ENCODE data around the gene GALNT15. TPM values are rescaled to one million over a fixed set of nuclear protein-coding genes. Genes with fewer than 3 reads are reported as not detected.

The GALNT15 gene
- total RNA-seq: 0.07 TPM in 1 of 2 replicates, not detected in the other

DNA sequence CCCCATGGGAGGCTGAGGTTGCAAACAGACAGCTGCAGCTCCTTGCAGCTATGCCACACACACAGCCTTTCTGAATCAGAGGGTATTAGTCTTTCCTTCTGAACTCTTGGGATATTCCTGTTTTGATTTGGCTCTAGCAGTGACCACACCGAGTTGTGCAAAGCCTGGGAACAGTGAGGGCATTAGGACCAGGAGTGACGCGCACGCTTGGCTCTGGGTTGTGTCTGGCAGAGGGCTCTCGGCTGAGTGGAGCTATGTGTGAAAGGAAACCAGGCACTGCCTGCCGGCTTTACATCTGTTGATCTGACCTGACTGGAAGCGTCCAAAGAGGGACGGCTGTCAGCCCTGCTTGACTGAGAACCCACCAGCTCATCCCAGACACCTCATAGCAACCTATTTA lies at the start of gene GALNT15:
Gene GALNT15 (plus strand): TSS at position 292 of the 400 bp plus-strand sequence. CDS start 472 bp downstream, outside the sequence.
- Mint-ChIP-seq H3K4me1 (ENCODE audit: low read depth) (peaks cover 3% of the 10 kb centered on the region), H3K4me3 (ENCODE audit: low read depth) (no peak within 1 kb of the TSS), H3K36me3 (ENCODE audit: low read depth) (no peaks in the 10 kb centered on the region), H3K27me3 (ENCODE audit: low read depth) (peaks cover 23% of the 10 kb centered on the region), H3K27ac (no peak within 1 kb of the TSS), H3K9me3 (no peaks in the 10 kb centered on the region)
- intact Hi-C loops (cut with micrococcal nuclease): no loop called here
- DNase-seq (ENCODE audit: low spot score): no peak

DNA sequence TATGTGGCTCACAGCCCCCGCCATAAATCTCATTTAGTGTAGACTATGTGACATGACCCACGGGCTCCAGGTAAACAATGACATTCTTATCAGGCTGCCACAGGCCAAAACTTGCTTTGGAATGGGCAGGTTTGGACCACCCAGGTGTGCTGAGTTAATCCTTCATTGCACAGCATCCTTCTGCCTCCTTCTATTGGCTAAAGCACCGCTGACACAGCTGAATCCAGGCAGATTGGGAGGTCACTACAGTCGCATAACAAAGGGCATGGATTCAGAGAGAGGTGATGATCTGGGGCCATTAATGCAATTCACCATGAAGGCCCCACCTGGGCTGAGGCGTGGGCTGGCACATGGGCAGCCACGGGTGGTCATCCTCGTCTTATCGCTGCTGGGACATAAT lies 47.8 kb upstream of the GALNT15 start:
- no peaks in the 10 kb centered on the region for H3K27me3 Mint-ChIP-seq (ENCODE audit: low read depth)

GRCh38 chr3:16127249-16127648 lies 47.2 kb upstream of the GALNT15 start:
- intact Hi-C loops (cut with micrococcal nuclease): no loop called here
- Mint-ChIP-seq H3K36me3 (ENCODE audit: low read depth) (no peaks in the 10 kb centered on the region), H3K27ac (no peak overlapping the region), H3K9me3 (no peaks in the 10 kb centered on the region), H3K27me3 (ENCODE audit: low read depth) (no peaks in the 10 kb centered on the region), H3K4me3 (ENCODE audit: low read depth) (no peak overlapping the region), H3K4me1 (ENCODE audit: low read depth) (no peaks in the 10 kb centered on the region)
- no peak for DNase-seq (ENCODE audit: low spot score)

More for the DNA sequence above, 47.8 kb upstream of the GALNT15 start:
- no peak overlapping the region for H3K4me3 Mint-ChIP-seq (ENCODE audit: low read depth)
- intact Hi-C loops (cut with micrococcal nuclease): no loop called here
- no peaks in the 10 kb centered on the region for H3K9me3 Mint-ChIP-seq
- no peak for DNase-seq (ENCODE audit: low spot score)
- no peak overlapping the region for H3K27ac Mint-ChIP-seq
- no peaks in the 10 kb centered on the region for H3K36me3 Mint-ChIP-seq (ENCODE audit: low read depth)
- no peaks in the 10 kb centered on the region for H3K4me1 Mint-ChIP-seq (ENCODE audit: low read depth)

- peaks cover 2% of the 10 kb centered on the region for H3K27me3 Mint-ChIP-seq (ENCODE audit: low read depth)
- no peaks in the 10 kb centered on the region for H3K4me1 Mint-ChIP-seq (ENCODE audit: low read depth)
- no peak overlapping the region for H3K4me3 Mint-ChIP-seq (ENCODE audit: low read depth)
- DNase-seq (ENCODE audit: low spot score): no peak
- intact Hi-C loops (cut with micrococcal nuclease): no loop called here
- no peak overlapping the region for H3K27ac Mint-ChIP-seq
- H3K36me3 Mint-ChIP-seq (ENCODE audit: low read depth): no peaks in the 10 kb centered on the region
- no peaks in the 10 kb centered on the region for H3K9me3 Mint-ChIP-seq
Observed at GRCh38 chr3:16130066-16130465, 44.4 kb upstream of the GALNT15 start.

DNA sequence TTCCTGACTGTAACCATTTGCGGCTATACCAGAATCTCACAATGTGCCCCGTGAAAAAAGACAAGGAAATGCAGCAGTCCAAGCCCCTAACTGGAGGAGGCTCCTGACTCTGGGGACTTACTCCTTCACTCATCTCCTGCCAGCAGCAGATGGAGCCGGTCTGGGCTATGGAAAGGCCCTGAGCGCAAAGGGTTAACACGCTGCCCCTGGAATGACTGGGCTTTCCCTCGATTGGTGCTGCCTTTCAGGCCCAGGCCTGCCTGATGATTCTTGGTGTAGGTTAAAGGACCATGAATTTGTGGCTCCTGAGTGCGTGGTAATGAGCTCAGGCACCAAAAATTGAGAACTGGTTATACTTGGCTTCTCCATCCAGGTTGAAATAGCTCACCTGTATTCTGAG lies 42.3 kb upstream of the GALNT15 start:
- Mint-ChIP-seq H3K4me1 (ENCODE audit: low read depth) (no peaks in the 10 kb centered on the region), H3K27ac (no peak overlapping the region), H3K4me3 (ENCODE audit: low read depth) (no peak overlapping the region), H3K9me3 (no peaks in the 10 kb centered on the region), H3K36me3 (ENCODE audit: low read depth) (no peaks in the 10 kb centered on the region), H3K27me3 (ENCODE audit: low read depth) (peaks cover 2% of the 10 kb centered on the region)
- no peak for DNase-seq (ENCODE audit: low spot score)
- intact Hi-C loops (cut with micrococcal nuclease): no loop called here

DNA sequence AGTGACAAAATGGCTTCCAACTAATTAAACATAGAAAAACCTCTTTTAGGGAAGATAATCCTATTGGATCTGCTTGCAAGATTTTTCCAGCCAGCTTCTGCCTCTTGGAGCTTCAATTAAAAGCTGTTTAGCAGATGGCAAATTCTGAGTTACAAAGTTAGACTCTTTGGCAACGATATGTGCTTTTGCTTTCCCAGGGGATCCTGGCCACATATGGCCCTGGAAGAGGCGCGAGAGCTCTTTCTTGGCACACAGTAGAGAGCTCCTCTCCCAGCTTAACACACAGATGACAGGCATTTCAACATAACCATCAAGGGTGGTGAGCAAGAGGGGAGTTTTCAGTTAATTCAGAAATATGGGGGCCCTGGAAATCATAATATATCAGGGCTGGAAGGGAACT lies 41.6 kb upstream of the GALNT15 start:
- Mint-ChIP-seq H3K27ac (no peak overlapping the region), H3K27me3 (ENCODE audit: low read depth) (peaks cover 2% of the 10 kb centered on the region), H3K9me3 (no peaks in the 10 kb centered on the region), H3K4me3 (ENCODE audit: low read depth) (no peak overlapping the region), H3K36me3 (ENCODE audit: low read depth) (no peaks in the 10 kb centered on the region), H3K4me1 (ENCODE audit: low read depth) (no peaks in the 10 kb centered on the region)
- intact Hi-C loops (cut with micrococcal nuclease): no loop called here
- no peak for DNase-seq (ENCODE audit: low spot score)

DNA sequence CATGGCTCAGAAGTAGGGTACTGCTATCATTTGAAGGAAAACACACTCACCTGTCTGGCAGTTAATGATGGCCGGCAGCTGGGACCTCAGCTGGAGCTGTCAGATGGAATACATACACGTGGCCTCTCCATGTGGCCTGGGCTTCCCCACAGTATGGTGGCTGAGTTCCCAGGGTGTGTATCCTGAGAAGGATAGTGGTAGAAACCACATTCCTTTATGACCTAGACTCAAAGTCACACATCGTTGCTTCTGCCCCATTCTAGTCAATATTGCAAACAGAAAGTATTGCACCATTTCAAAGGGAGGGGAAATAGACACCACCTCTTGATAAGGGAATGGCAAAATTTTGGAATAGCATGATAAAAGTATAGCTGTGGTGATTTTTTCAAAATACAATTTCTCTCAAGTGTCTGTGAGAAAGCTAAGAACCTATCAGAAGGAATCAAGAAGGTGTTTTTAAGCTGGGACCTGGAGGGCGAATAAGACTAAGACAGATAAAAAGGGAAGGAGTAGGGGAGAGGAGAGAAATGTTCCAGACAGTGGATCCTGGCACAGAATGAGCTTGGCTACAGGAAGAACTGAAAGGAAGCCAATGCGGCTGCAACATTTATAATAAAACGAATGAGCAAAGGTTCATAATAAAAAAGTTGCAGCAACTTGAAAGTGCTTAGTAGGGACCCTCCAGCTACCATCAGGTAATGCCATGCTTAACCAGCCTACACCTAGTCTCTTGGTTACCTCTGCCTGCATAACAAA lies 40.1 kb upstream of the GALNT15 start:
- no peaks in the 10 kb centered on the region for H3K4me1 Mint-ChIP-seq (ENCODE audit: low read depth)
- intact Hi-C loops (cut with micrococcal nuclease): no loop called here
- H3K36me3 Mint-ChIP-seq (ENCODE audit: low read depth): no peaks in the 10 kb centered on the region
- H3K27ac Mint-ChIP-seq: no peak overlapping the region
- H3K27me3 Mint-ChIP-seq (ENCODE audit: low read depth): peaks cover 2% of the 10 kb centered on the region
- H3K4me3 Mint-ChIP-seq (ENCODE audit: low read depth): no peak overlapping the region
- DNase-seq (ENCODE audit: low spot score): no peak
- no peaks in the 10 kb centered on the region for H3K9me3 Mint-ChIP-seq

DNA sequence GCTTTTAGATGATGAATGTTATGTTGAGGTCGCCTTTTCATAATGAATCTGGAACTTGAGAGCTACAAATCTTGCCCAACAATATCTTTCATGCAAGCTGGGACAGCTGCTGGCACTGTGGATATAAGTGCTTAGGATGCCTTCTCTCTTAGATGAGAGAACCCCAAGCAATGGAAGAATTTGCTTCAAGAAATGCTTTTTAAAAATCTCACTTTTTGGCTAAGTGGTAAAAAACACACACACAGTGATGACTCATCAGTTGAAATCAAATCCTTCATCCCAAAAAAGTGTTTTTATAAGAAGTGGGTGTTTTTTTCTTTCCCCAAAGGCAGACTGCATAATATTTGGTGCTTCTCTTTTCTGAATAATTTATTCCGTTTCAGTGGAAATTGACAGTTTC lies 38.4 kb upstream of the GALNT15 start:
- no peak for DNase-seq (ENCODE audit: low spot score)
- intact Hi-C loops (cut with micrococcal nuclease): no loop called here
- no peak overlapping the region for H3K27ac Mint-ChIP-seq
- H3K27me3 Mint-ChIP-seq (ENCODE audit: low read depth): peaks cover 2% of the 10 kb centered on the region
- H3K4me3 Mint-ChIP-seq (ENCODE audit: low read depth): no peak overlapping the region
- no peaks in the 10 kb centered on the region for H3K4me1 Mint-ChIP-seq (ENCODE audit: low read depth)
- no peaks in the 10 kb centered on the region for H3K36me3 Mint-ChIP-seq (ENCODE audit: low read depth)
- H3K9me3 Mint-ChIP-seq: no peaks in the 10 kb centered on the region

GRCh38 chr3:16137044-16137443 lies 37.4 kb upstream of the GALNT15 start:
- no peak for DNase-seq (ENCODE audit: low spot score)
- Mint-ChIP-seq H3K4me3 (ENCODE audit: low read depth) (no peak overlapping the region), H3K27ac (no peak overlapping the region), H3K4me1 (ENCODE audit: low read depth) (no peaks in the 10 kb centered on the region), H3K36me3 (ENCODE audit: low read depth) (no peaks in the 10 kb centered on the region), H3K27me3 (ENCODE audit: low read depth) (peaks cover 2% of the 10 kb centered on the region), H3K9me3 (no peaks in the 10 kb centered on the region)
- intact Hi-C loops (cut with micrococcal nuclease): no loop called here

- no peaks in the 10 kb centered on the region for H3K27me3 Mint-ChIP-seq (ENCODE audit: low read depth)
- no peak for DNase-seq (ENCODE audit: low spot score)
- H3K4me1 Mint-ChIP-seq (ENCODE audit: low read depth): no peaks in the 10 kb centered on the region
- H3K4me3 Mint-ChIP-seq (ENCODE audit: low read depth): no peak overlapping the region
- intact Hi-C loops (cut with micrococcal nuclease): no loop called here
- H3K9me3 Mint-ChIP-seq: no peaks in the 10 kb centered on the region
- H3K36me3 Mint-ChIP-seq (ENCODE audit: low read depth): no peaks in the 10 kb centered on the region
- H3K27ac Mint-ChIP-seq: no peak overlapping the region
Observed at GRCh38 chr3:16137977-16138376, 36.5 kb upstream of the GALNT15 start.

GRCh38 chr3:16140116-16140893 lies 34.2 kb upstream of the GALNT15 start:
- Mint-ChIP-seq H3K4me3 (ENCODE audit: low read depth) (no peak overlapping the region), H3K36me3 (ENCODE audit: low read depth) (no peaks in the 10 kb centered on the region), H3K4me1 (ENCODE audit: low read depth) (no peaks in the 10 kb centered on the region), H3K9me3 (peaks cover 7% of the 10 kb centered on the region), H3K27me3 (ENCODE audit: low read depth) (no peaks in the 10 kb centered on the region), H3K27ac (no peak overlapping the region)
- DNase-seq (ENCODE audit: low spot score): no peak
- intact Hi-C loops (cut with micrococcal nuclease): no loop called here

GRCh38 chr3:16140894-16141285 lies 33.6 kb upstream of the GALNT15 start:
- H3K36me3 Mint-ChIP-seq (ENCODE audit: low read depth): no peaks in the 10 kb centered on the region
- H3K4me3 Mint-ChIP-seq (ENCODE audit: low read depth): no peak overlapping the region
- H3K27ac Mint-ChIP-seq: no peak overlapping the region
- intact Hi-C loops (cut with micrococcal nuclease): no loop called here
- H3K4me1 Mint-ChIP-seq (ENCODE audit: low read depth): no peaks in the 10 kb centered on the region
- H3K9me3 Mint-ChIP-seq: peaks cover 7% of the 10 kb centered on the region
- no peaks in the 10 kb centered on the region for H3K27me3 Mint-ChIP-seq (ENCODE audit: low read depth)
- no peak for DNase-seq (ENCODE audit: low spot score)

DNA sequence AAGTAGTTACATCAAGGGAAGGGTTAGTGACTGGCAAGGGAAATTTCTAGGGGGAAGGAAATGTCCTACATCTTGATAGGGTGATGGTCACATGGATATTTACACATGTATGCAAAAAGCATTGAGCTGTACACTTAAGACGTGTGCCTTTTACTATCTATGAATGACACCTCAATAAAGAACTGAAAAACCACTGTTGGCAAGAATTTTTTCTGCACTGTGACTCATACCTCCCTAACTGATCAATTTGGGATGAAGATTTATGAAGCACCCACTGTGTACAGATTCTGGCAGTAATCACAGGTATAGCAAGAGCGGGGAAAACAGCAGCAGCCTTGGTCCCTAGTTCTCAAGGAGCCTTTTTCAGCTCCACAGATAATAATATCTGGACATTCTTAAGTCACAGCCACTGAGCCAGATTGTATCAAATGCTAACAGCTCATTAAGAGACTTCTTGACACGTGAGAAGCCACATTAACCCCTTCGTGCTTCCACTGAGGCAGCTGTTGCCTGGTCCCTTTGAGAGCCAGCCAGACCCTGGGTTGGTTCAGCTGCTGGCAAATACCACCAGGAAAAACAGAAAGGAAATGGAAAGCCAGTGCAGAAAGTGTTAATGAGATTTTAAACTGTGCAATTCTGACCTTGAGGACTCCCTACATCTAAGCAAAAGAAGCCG lies 32.0 kb upstream of the GALNT15 start:
- no peak overlapping the region for H3K4me3 Mint-ChIP-seq (ENCODE audit: low read depth)
- intact Hi-C loops (cut with micrococcal nuclease): no loop called here
- no peak for DNase-seq (ENCODE audit: low spot score)
- peaks cover 2% of the 10 kb centered on the region for H3K4me1 Mint-ChIP-seq (ENCODE audit: low read depth)
- no peak overlapping the region for H3K27ac Mint-ChIP-seq
- peaks cover 7% of the 10 kb centered on the region for H3K9me3 Mint-ChIP-seq
- H3K27me3 Mint-ChIP-seq (ENCODE audit: low read depth): no peaks in the 10 kb centered on the region
- no peaks in the 10 kb centered on the region for H3K36me3 Mint-ChIP-seq (ENCODE audit: low read depth)
